Measurements from ENCODE around the gene SPSB3. TPM values are rescaled to one million over a fixed set of nuclear protein-coding genes. Genes with fewer than 3 reads are reported as not detected.

Gene SPSB3
- total RNA-seq, 2 donors from 2014 or later: 28.0 to 28.1 TPM

DNA sequence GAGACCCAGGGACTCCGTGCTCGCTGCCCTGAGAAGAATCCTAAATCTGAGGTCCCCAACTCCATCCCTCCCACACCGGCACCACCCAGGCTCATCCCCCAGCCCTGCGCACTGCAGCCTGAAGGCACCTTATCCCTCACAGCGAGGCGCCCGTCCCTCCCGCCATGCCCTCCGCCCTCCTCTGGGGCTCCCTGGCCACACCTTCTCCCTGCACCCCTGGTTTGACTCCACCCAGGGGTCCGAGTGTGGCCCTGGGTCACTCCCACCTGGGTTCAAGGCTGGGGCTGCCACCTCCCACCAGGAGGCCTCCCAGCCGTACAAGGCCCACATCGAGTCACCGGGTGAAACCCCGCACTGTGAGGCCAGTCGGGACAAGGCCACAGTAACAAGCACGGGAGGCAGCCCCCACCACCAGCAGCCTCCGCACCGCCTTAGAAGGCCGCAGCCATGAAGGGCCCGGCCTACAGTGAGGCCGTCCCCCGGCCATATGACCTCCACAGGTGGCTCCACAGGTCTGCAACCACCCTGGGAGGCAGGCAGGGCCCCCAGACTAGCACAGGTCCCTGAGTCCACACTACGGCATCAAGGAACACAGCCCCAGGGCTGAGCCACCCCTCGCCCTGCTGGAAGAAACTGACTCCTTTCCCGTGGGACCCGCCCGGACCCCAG lies 36.0 kb upstream of the SPSB3 start:
- no peaks in the 10 kb centered on the region for H3K4me1 ChIP-seq (ENCODE audit: control insufficient read depth, insufficient read depth, low read length)
- H3K4me3 Mint-ChIP-seq: no peak overlapping the region
- WGBS, 2 experiments (ENCODE audit: insufficient coverage in 1 of 2, insufficient read length in 1 of 2): 94 to 95% methylated on average over 17 to 27 of the region's 27 CpGs
- H3K36me3 Mint-ChIP-seq (ENCODE audit: low read depth): peaks cover 37% of the 10 kb centered on the region
- no peak overlapping the region for H3K4me3 ChIP-seq (ENCODE audit: low read length)
- no peak overlapping the region for H3K27ac Mint-ChIP-seq
- H3K9ac ChIP-seq (ENCODE audit: extremely low read depth, low read length, poor library complexity, severe bottlenecking): no peak overlapping the region
- DNase-seq: no peak
- no peaks in the 10 kb centered on the region for H3K9me3 ChIP-seq (ENCODE audit: control insufficient read depth, low read length)
- no peaks in the 10 kb centered on the region for H3K27me3 ChIP-seq (ENCODE audit: control insufficient read depth, insufficient read depth, low read length, poor library complexity, severe bottlenecking)
- no peaks in the 10 kb centered on the region for H3K9me3 Mint-ChIP-seq
- no peak overlapping the region for H3K27ac ChIP-seq (ENCODE audit: low read depth, low read length)
- no peaks in the 10 kb centered on the region for H3K27me3 Mint-ChIP-seq (ENCODE audit: insufficient read depth)
- TF ChIP-seq CTCF (conservative IDR thresholded peaks at IDR 0.05): no peak
- peaks cover 28% of the 10 kb centered on the region for H3K36me3 ChIP-seq (ENCODE audit: control insufficient read depth, insufficient read depth, low read length)
- H3K4me1 Mint-ChIP-seq: no peaks in the 10 kb centered on the region

GRCh38 chr16:1817716-1818115 lies 35.3 kb upstream of the SPSB3 start:
- Histone ChIP-seq H3K9me3 (ENCODE audit: control insufficient read depth, low read length) (no peaks in the 10 kb centered on the region), H3K36me3 (ENCODE audit: control insufficient read depth, insufficient read depth, low read length) (peaks cover 26% of the 10 kb centered on the region), H3K27ac (ENCODE audit: low read depth, low read length) (no peak overlapping the region), H3K27me3 (ENCODE audit: control insufficient read depth, insufficient read depth, low read length, poor library complexity, severe bottlenecking) (no peaks in the 10 kb centered on the region), H3K4me1 (ENCODE audit: control insufficient read depth, insufficient read depth, low read length) (no peaks in the 10 kb centered on the region), H3K9ac (ENCODE audit: extremely low read depth, low read length, poor library complexity, severe bottlenecking) (no peak overlapping the region), H3K4me3 (ENCODE audit: low read length) (no peak overlapping the region)
- peaks cover 39% of the 10 kb centered on the region for H3K36me3 Mint-ChIP-seq (ENCODE audit: low read depth)
- no peak overlapping the region for H3K4me3 Mint-ChIP-seq
- no peaks in the 10 kb centered on the region for H3K9me3 Mint-ChIP-seq
- 95 to 100% methylated on average over 7 to 17 of the region's 17 CpGs for WGBS, 2 experiments (ENCODE audit: insufficient coverage in 1 of 2, insufficient read length in 1 of 2)
- no peak overlapping the region for H3K27ac Mint-ChIP-seq
- H3K4me1 Mint-ChIP-seq: no peaks in the 10 kb centered on the region
- H3K27me3 Mint-ChIP-seq (ENCODE audit: insufficient read depth): no peaks in the 10 kb centered on the region
- no peak for TF ChIP-seq CTCF (conservative IDR thresholded peaks at IDR 0.05)
- DNase-seq: no peak

GRCh38 chr16:1817276-1817589 lies 34.9 kb upstream of the SPSB3 start:
- no peak overlapping the region for H3K4me3 Mint-ChIP-seq
- H3K4me1 Mint-ChIP-seq: no peaks in the 10 kb centered on the region
- H3K9me3 Mint-ChIP-seq: no peaks in the 10 kb centered on the region
- Histone ChIP-seq H3K9me3 (ENCODE audit: control insufficient read depth, low read length) (no peaks in the 10 kb centered on the region), H3K9ac (ENCODE audit: extremely low read depth, low read length, poor library complexity, severe bottlenecking) (no peak overlapping the region), H3K27me3 (ENCODE audit: control insufficient read depth, insufficient read depth, low read length, poor library complexity, severe bottlenecking) (no peaks in the 10 kb centered on the region), H3K4me1 (ENCODE audit: control insufficient read depth, insufficient read depth, low read length) (no peaks in the 10 kb centered on the region), H3K27ac (ENCODE audit: low read depth, low read length) (no peak overlapping the region), H3K4me3 (ENCODE audit: low read length) (no peak overlapping the region), H3K36me3 (ENCODE audit: control insufficient read depth, insufficient read depth, low read length) (peaks cover 22% of the 10 kb centered on the region)
- H3K27me3 Mint-ChIP-seq (ENCODE audit: insufficient read depth): no peaks in the 10 kb centered on the region
- WGBS, 2 experiments (ENCODE audit: insufficient coverage in 1 of 2, insufficient read length in 1 of 2): 91 to 100% methylated on average over 3 to 9 of the region's 9 CpGs
- no peak for DNase-seq
- TF ChIP-seq CTCF (conservative IDR thresholded peaks at IDR 0.05): no peak
- H3K27ac Mint-ChIP-seq: no peak overlapping the region
- H3K36me3 Mint-ChIP-seq (ENCODE audit: low read depth): peaks cover 39% of the 10 kb centered on the region

Measured in endodermal cell (in vitro differentiated cells).